Measurements from ENCODE around the gene NUDT17.
A peak's percentile ranks its signal among the peaks of the same experiment; 100 is the strongest.

The NUDT17 gene

GRCh38 chr1:145877923-145878486 lies 32.6 kb downstream of the NUDT17 start:
- H3K4me1 ChIP-seq (ENCODE audit: control insufficient read depth, low read depth, low read length) = peaks cover 8% of the 10 kb centered on the region
- H3K4me2 ChIP-seq (ENCODE audit: low read length) = no peak overlapping the region
- H2BK5ac ChIP-seq (ENCODE audit: low read length) = no peak overlapping the region
- H4K5ac ChIP-seq (ENCODE audit: low read length) = no peak overlapping the region
- no peak overlapping the region for H3K9ac ChIP-seq (ENCODE audit: low read length)
- no CpG with 5 or more reads among the region's 7 CpGs for WGBS (ENCODE audit: extremely low coverage, insufficient coverage, low lambda C conversion rate)
- no peak overlapping the region for H3K4me3 ChIP-seq (ENCODE audit: low read length)
- H3K27me3 ChIP-seq (ENCODE audit: insufficient read depth, low read length, poor library complexity) = no peaks in the 10 kb centered on the region
- peak; percentile 20 for DNase-seq
- no peak overlapping the region for H3K23ac ChIP-seq (ENCODE audit: low read length)
- no peaks in the 10 kb centered on the region for H3K79me1 ChIP-seq (ENCODE audit: low read length)
- H2BK15ac ChIP-seq (replicated peaks; ENCODE audit: low read depth) = no peak overlapping the region
- H3K36me3 ChIP-seq (ENCODE audit: control insufficient read depth, insufficient read depth, low read length) = no peaks in the 10 kb centered on the region
- no peak overlapping the region for H3K27ac ChIP-seq (ENCODE audit: low read depth, low read length)
- no peak overlapping the region for H2BK120ac ChIP-seq (ENCODE audit: low read depth, low read length)
- no peaks in the 10 kb centered on the region for H3K79me2 ChIP-seq (ENCODE audit: control insufficient read depth, insufficient read depth, low read length)
- no peak overlapping the region for H3K18ac ChIP-seq (ENCODE audit: low read length)
- no peak overlapping the region for H4K8ac ChIP-seq (ENCODE audit: low read depth, low read length)
- no peak overlapping the region for H3K56ac ChIP-seq (ENCODE audit: low read length)
- no peak overlapping the region for H2AK5ac ChIP-seq (ENCODE audit: low read length)
- H3K4ac ChIP-seq (ENCODE audit: low read depth, low read length) = no peak overlapping the region

GRCh38 chr1:145878724-145879123 lies 33.3 kb downstream of the NUDT17 start:
- Histone ChIP-seq H3K79me2 (ENCODE audit: control insufficient read depth, insufficient read depth, low read length) (no peaks in the 10 kb centered on the region), H2BK5ac (ENCODE audit: low read length) (no peak overlapping the region), H3K27me3 (ENCODE audit: insufficient read depth, low read length, poor library complexity) (no peaks in the 10 kb centered on the region), H3K4me1 (ENCODE audit: control insufficient read depth, low read depth, low read length) (peaks cover 8% of the 10 kb centered on the region), H3K36me3 (ENCODE audit: control insufficient read depth, insufficient read depth, low read length) (no peaks in the 10 kb centered on the region), H4K5ac (ENCODE audit: low read length) (no peak overlapping the region), H3K4ac (ENCODE audit: low read depth, low read length) (no peak overlapping the region), H2AK5ac (ENCODE audit: low read length) (no peak overlapping the region), H4K8ac (ENCODE audit: low read depth, low read length) (no peak overlapping the region), H3K56ac (ENCODE audit: low read length) (no peak overlapping the region), H3K79me1 (ENCODE audit: low read length) (no peaks in the 10 kb centered on the region), H3K9ac (ENCODE audit: low read length) (no peak overlapping the region), H2BK15ac (replicated peaks; ENCODE audit: low read depth) (no peak overlapping the region), H2BK120ac (ENCODE audit: low read depth, low read length) (no peak overlapping the region), H3K4me2 (ENCODE audit: low read length) (no peak overlapping the region), H3K18ac (ENCODE audit: low read length) (no peak overlapping the region), H3K4me3 (ENCODE audit: low read length) (no peak overlapping the region), H3K27ac (ENCODE audit: low read depth, low read length) (no peak overlapping the region), H3K23ac (ENCODE audit: low read length) (no peak overlapping the region)
- DNase-seq = no peak
- no CpG with 5 or more reads among the region's 2 CpGs for WGBS (ENCODE audit: extremely low coverage, insufficient coverage, low lambda C conversion rate)

GRCh38 chr1:145879775-145880174 lies 34.3 kb downstream of the NUDT17 start:
- H3K27me3 ChIP-seq (ENCODE audit: insufficient read depth, low read length, poor library complexity) = peaks cover 2% of the 10 kb centered on the region
- H3K9ac ChIP-seq (ENCODE audit: low read length) = no peak overlapping the region

GRCh38 chr1:145884675-145885074 lies 39.2 kb downstream of the NUDT17 start:
- no peak overlapping the region for H3K18ac ChIP-seq (ENCODE audit: low read length)
- H3K56ac ChIP-seq (ENCODE audit: low read length) = no peak overlapping the region
- H3K79me2 ChIP-seq (ENCODE audit: control insufficient read depth, insufficient read depth, low read length) = no peaks in the 10 kb centered on the region
- no peak overlapping the region for H3K9ac ChIP-seq (ENCODE audit: low read length)
- no peak overlapping the region for H4K8ac ChIP-seq (ENCODE audit: low read depth, low read length)
- no peak overlapping the region for H3K4me2 ChIP-seq (ENCODE audit: low read length)
- no CpG with 5 or more reads among the region's 1 CpG for WGBS (ENCODE audit: extremely low coverage, insufficient coverage, low lambda C conversion rate)
- H3K27me3 ChIP-seq (ENCODE audit: insufficient read depth, low read length, poor library complexity) = peaks cover 2% of the 10 kb centered on the region
- H3K23ac ChIP-seq (ENCODE audit: low read length) = no peak overlapping the region
- no peak overlapping the region for H3K4ac ChIP-seq (ENCODE audit: low read depth, low read length)
- H2BK120ac ChIP-seq (ENCODE audit: low read depth, low read length) = no peak overlapping the region
- no peak overlapping the region for H3K27ac ChIP-seq (ENCODE audit: low read depth, low read length)
- no peak overlapping the region for H2BK5ac ChIP-seq (ENCODE audit: low read length)
- H3K4me1 ChIP-seq (ENCODE audit: control insufficient read depth, low read depth, low read length) = no peaks in the 10 kb centered on the region
- no peak for DNase-seq
- H3K79me1 ChIP-seq (ENCODE audit: low read length) = no peaks in the 10 kb centered on the region
- no peak overlapping the region for H2BK15ac ChIP-seq (replicated peaks; ENCODE audit: low read depth)
- no peak overlapping the region for H3K4me3 ChIP-seq (ENCODE audit: low read length)
- no peak overlapping the region for H2AK5ac ChIP-seq (ENCODE audit: low read length)
- H3K36me3 ChIP-seq (ENCODE audit: control insufficient read depth, insufficient read depth, low read length) = no peaks in the 10 kb centered on the region
- H4K5ac ChIP-seq (ENCODE audit: low read length) = no peak overlapping the region

More at GRCh38 chr1:145879775-145880174, 34.3 kb downstream of the NUDT17 start:
- peak; percentile 84 for DNase-seq
- Histone ChIP-seq H4K5ac (ENCODE audit: low read length) (no peak overlapping the region), H3K4me2 (ENCODE audit: low read length) (no peak overlapping the region), H3K56ac (ENCODE audit: low read length) (no peak overlapping the region), H3K23ac (ENCODE audit: low read length) (no peak overlapping the region), H2BK15ac (replicated peaks; ENCODE audit: low read depth) (no peak overlapping the region), H3K79me1 (ENCODE audit: low read length) (no peaks in the 10 kb centered on the region), H3K4me1 (ENCODE audit: control insufficient read depth, low read depth, low read length) (peaks cover 8% of the 10 kb centered on the region), H3K27ac (ENCODE audit: low read depth, low read length) (no peak overlapping the region), H2BK5ac (ENCODE audit: low read length) (no peak overlapping the region), H2AK5ac (ENCODE audit: low read length) (no peak overlapping the region), H3K36me3 (ENCODE audit: control insufficient read depth, insufficient read depth, low read length) (no peaks in the 10 kb centered on the region), H4K8ac (ENCODE audit: low read depth, low read length) (no peak overlapping the region), H3K18ac (ENCODE audit: low read length) (no peak overlapping the region), H3K79me2 (ENCODE audit: control insufficient read depth, insufficient read depth, low read length) (no peaks in the 10 kb centered on the region), H2BK120ac (ENCODE audit: low read depth, low read length) (no peak overlapping the region), H3K4ac (ENCODE audit: low read depth, low read length) (no peak overlapping the region), H3K4me3 (ENCODE audit: low read length) (no peak overlapping the region)
- WGBS (ENCODE audit: extremely low coverage, insufficient coverage, low lambda C conversion rate) = no CpG with 5 or more reads among the region's 5 CpGs

- Histone ChIP-seq H2BK5ac (ENCODE audit: low read length) (no peak within 1 kb of the TSS), H3K4me2 (ENCODE audit: low read length) (peak within 1 kb of the TSS; percentile 78), H3K4me3 (ENCODE audit: low read length) (peak within 1 kb of the TSS; percentile 48), H3K4me1 (ENCODE audit: control insufficient read depth, low read depth, low read length) (no peaks in the 10 kb centered on the region), H3K18ac (ENCODE audit: low read length) (no peak within 1 kb of the TSS), H3K9ac (ENCODE audit: low read length) (peak within 1 kb of the TSS; percentile 4), H3K56ac (ENCODE audit: low read length) (peak within 1 kb of the TSS; percentile 44), H2BK15ac (replicated peaks; ENCODE audit: low read depth) (no peak within 1 kb of the TSS), H3K79me2 (ENCODE audit: control insufficient read depth, insufficient read depth, low read length) (no peaks in the 10 kb centered on the region), H2AK5ac (ENCODE audit: low read length) (no peak within 1 kb of the TSS), H2BK120ac (ENCODE audit: low read depth, low read length) (no peak within 1 kb of the TSS), H3K27ac (ENCODE audit: low read depth, low read length) (no peak within 1 kb of the TSS), H3K23ac (ENCODE audit: low read length) (no peak within 1 kb of the TSS), H3K36me3 (ENCODE audit: control insufficient read depth, insufficient read depth, low read length) (no peaks in the 10 kb centered on the region), H3K4ac (ENCODE audit: low read depth, low read length) (no peak within 1 kb of the TSS), H3K79me1 (ENCODE audit: low read length) (no peaks in the 10 kb centered on the region), H4K5ac (ENCODE audit: low read length) (no peak within 1 kb of the TSS), H4K8ac (ENCODE audit: low read depth, low read length) (no peak within 1 kb of the TSS), H3K27me3 (ENCODE audit: insufficient read depth, low read length, poor library complexity) (peaks cover 2% of the 10 kb centered on the region)
- peak; percentile 87 for DNase-seq
- no CpG with 5 or more reads among the region's 36 CpGs for WGBS (ENCODE audit: extremely low coverage, insufficient coverage, low lambda C conversion rate)
Measured at GRCh38 chr1:145885738-145886287, 40.4 kb downstream of the NUDT17 start, which contains the start of gene ANKRD35. TSS of gene ANKRD35 (minus strand) at chr1:145885866. CDS start at chr1:145885758, 108 bp downstream.

- no peaks in the 10 kb centered on the region for H3K4me1 ChIP-seq (ENCODE audit: control insufficient read depth, low read depth, low read length)
- DNase-seq = no peak
- H2BK15ac ChIP-seq (replicated peaks; ENCODE audit: low read depth) = no peak overlapping the region
- no peaks in the 10 kb centered on the region for H3K79me1 ChIP-seq (ENCODE audit: low read length)
- H2BK5ac ChIP-seq (ENCODE audit: low read length) = no peak overlapping the region
- H3K56ac ChIP-seq (ENCODE audit: low read length) = peak overlapping the region; percentile 44
- no peak overlapping the region for H3K18ac ChIP-seq (ENCODE audit: low read length)
- H3K79me2 ChIP-seq (ENCODE audit: control insufficient read depth, insufficient read depth, low read length) = no peaks in the 10 kb centered on the region
- no peak overlapping the region for H3K23ac ChIP-seq (ENCODE audit: low read length)
- no CpG with 5 or more reads among the region's 11 CpGs for WGBS (ENCODE audit: extremely low coverage, insufficient coverage, low lambda C conversion rate)
- H4K5ac ChIP-seq (ENCODE audit: low read length) = no peak overlapping the region
- H2AK5ac ChIP-seq (ENCODE audit: low read length) = no peak overlapping the region
- H3K4me2 ChIP-seq (ENCODE audit: low read length) = no peak overlapping the region
- no peak overlapping the region for H3K4ac ChIP-seq (ENCODE audit: low read depth, low read length)
- H3K9ac ChIP-seq (ENCODE audit: low read length) = peak overlapping the region; percentile 4
- H3K27me3 ChIP-seq (ENCODE audit: insufficient read depth, low read length, poor library complexity) = peaks cover 2% of the 10 kb centered on the region
- no peak overlapping the region for H2BK120ac ChIP-seq (ENCODE audit: low read depth, low read length)
- H4K8ac ChIP-seq (ENCODE audit: low read depth, low read length) = no peak overlapping the region
- H3K27ac ChIP-seq (ENCODE audit: low read depth, low read length) = no peak overlapping the region
- H3K4me3 ChIP-seq (ENCODE audit: low read length) = no peak overlapping the region
- H3K36me3 ChIP-seq (ENCODE audit: control insufficient read depth, insufficient read depth, low read length) = no peaks in the 10 kb centered on the region
Measured at GRCh38 chr1:145886390-145886789, 41.0 kb downstream of the NUDT17 start.

Data from mesendoderm (in vitro differentiated cells).